Measurements from ENCODE around the gene MRPL44.

The MRPL44 gene

DNA sequence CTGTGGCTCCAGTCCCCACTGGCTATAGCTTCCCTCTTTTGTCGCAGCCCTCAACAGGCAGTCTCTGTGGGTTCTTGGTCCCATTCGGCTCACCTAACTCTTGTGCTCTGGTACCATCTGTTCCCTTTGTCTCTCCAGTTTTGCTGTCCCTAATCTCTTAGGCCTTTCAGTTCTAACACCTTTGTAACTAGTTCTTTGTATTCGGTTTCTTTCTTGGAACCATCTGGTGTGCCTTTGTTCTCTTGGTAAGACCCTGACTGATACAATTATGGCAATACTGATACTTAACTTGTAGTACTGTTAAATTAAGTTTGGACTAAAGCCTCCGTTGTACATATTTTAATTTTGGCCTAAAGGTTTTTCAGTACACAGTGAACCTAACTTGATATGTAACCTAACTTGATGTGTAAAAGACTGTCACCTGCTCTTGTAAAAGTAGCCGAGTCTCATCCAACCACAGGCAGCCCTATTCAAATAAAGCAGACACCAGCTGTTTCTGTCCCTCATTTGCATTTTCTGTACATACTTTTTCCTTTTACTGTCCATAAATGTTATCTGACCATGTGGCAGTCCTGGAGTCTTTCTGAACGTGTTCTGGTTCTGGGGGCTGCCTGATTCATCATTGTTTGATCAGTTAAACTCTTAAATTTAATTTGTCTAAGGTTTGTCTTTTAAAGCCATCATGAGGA, 4.8 kb upstream of the MRPL44 start:
- no peak for DNase-seq (ENCODE audit: low read depth)
- no peak overlapping the region for H3K4me3 ChIP-seq (ENCODE audit: control insufficient read depth, low read depth, low read length)
- TF ChIP-seq, protein P1, sequence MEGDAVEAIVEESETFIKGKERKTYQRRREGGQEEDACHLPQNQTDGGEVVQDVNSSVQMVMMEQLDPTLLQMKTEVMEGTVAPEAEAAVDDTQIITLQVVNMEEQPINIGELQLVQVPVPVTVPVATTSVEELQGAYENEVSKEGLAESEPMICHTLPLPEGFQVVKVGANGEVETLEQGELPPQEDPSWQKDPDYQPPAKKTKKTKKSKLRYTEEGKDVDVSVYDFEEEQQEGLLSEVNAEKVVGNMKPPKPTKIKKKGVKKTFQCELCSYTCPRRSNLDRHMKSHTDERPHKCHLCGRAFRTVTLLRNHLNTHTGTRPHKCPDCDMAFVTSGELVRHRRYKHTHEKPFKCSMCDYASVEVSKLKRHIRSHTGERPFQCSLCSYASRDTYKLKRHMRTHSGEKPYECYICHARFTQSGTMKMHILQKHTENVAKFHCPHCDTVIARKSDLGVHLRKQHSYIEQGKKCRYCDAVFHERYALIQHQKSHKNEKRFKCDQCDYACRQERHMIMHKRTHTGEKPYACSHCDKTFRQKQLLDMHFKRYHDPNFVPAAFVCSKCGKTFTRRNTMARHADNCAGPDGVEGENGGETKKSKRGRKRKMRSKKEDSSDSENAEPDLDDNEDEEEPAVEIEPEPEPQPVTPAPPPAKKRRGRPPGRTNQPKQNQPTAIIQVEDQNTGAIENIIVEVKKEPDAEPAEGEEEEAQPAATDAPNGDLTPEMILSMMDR (IDR thresholded peaks at IDR 0.05; ENCODE audit: control insufficient read depth, insufficient read depth, low read depth, low read length, missing control alignments) = no peak

DNA sequence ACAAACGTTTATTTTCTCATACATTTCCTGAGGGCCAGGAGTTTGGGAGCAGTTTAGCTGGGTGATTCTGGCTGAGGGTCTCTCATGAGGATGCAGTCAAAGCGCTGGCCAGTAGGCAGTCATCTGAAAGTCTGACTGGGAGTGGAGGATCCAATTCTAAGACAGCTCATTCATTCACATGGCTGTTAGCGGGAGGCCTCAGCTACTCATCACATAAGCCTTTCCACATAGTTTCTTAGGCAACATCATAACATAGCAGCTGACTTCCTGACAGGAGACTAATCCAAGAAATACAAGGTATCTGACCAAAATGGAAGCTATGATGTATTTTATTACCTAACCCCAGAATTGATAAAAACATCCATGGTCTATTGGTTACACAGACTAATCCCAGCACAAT, 2.9 kb upstream of the MRPL44 start:
- H3K4me3 ChIP-seq (ENCODE audit: control insufficient read depth, low read depth, low read length) = no peak overlapping the region
- peak; percentile 75 for DNase-seq (ENCODE audit: low read depth)
- TF ChIP-seq, protein P1 (IDR thresholded peaks at IDR 0.05; ENCODE audit: control insufficient read depth, insufficient read depth, low read depth, low read length, missing control alignments) = no peak

DNA sequence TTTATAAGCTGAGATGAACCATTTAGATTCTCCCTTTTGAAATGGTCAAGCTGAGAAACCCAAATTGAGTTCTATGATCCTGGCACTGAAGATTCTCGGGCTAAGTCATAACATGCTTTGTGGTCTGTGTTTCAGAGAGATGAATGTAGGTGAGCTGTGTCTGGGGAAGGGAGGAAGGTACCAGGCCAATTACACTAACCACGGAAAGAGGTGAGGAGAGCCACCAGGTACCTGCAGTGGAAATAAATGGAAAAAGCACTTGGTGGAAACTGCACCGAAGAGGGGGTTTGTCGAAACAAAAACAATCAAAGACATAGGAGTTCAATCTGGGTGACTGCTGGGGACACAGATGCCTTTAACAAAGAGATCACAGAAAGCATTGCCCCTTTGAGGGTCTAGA, 963 bp upstream of the MRPL44 start:
- DNase-seq (ENCODE audit: low read depth) = no peak
- TF ChIP-seq, protein P1 (IDR thresholded peaks at IDR 0.05; ENCODE audit: control insufficient read depth, insufficient read depth, low read depth, low read length, missing control alignments) = no peak
- H3K4me3 ChIP-seq (ENCODE audit: control insufficient read depth, low read depth, low read length) = no peak overlapping the region

DNA sequence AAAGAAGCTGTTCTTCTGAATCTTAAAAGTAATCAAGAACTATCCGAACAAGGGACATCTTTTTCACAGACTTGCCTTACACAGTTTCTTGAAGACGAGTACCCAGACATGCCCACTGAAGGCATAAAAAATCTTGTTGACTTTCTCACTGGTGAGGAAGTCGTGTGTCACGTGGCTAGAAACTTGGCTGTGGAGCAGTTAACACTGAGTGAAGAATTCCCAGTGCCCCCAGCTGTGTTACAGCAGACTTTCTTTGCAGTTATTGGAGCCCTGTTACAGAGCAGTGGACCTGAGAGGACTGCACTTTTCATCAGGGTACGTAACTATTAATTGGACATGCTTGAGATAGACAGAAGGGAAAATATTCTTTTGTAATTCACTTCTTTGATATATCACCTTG, 2.4 kb downstream of the MRPL44 start:
- H3K4me3 ChIP-seq (ENCODE audit: control insufficient read depth, low read depth, low read length) = no peak overlapping the region
- no peak for DNase-seq (ENCODE audit: low read depth)
- TF ChIP-seq, protein P1 (IDR thresholded peaks at IDR 0.05; ENCODE audit: control insufficient read depth, insufficient read depth, low read depth, low read length, missing control alignments) = no peak

DNA sequence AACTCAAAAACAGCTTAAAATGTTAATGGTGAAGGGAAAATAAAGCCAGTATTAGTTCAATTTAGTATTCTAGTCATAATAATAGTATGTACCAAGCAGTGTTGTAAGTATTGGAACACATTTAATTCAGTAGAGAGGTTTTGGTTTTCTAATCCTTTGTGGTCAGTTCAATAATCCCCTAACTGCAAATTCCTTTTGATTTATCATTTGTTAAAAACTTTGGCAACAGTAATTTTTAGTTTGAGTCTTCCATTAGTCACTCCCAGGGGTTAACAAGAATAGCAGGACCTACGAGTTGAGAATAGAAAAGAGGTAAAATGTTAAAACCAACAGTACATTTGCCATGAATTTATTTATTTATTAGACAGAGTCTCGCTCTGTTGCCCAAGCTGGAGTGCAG, 10.7 kb downstream of the MRPL44 start:
- TF ChIP-seq, protein P1 (IDR thresholded peaks at IDR 0.05; ENCODE audit: control insufficient read depth, insufficient read depth, low read depth, low read length, missing control alignments) = no peak
- H3K4me3 ChIP-seq (ENCODE audit: control insufficient read depth, low read depth, low read length) = no peak overlapping the region
- no peak for DNase-seq (ENCODE audit: low read depth)

DNA sequence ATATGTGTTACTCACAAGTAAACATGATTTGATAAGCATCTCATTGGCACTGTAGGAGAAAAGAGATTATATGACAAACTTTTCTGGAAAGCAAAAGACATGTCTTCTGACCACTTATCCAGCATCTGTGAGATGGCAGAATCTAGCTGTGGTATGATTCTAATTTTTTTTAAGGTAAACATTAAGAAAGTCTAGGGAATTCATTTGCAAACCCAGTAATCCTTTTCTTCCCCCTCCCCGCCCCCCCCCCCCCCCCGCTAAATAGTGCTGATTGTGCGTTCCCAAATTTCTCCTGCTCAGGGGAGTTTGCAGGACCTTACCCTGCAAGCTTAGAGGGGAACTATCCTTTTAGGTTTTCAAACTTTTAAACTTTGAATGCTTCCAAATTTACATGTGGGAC, 12.1 kb downstream of the MRPL44 start:
- TF ChIP-seq, protein P1 (IDR thresholded peaks at IDR 0.05; ENCODE audit: control insufficient read depth, insufficient read depth, low read depth, low read length, missing control alignments) = no peak
- H3K4me3 ChIP-seq (ENCODE audit: control insufficient read depth, low read depth, low read length) = no peak overlapping the region
- no peak for DNase-seq (ENCODE audit: low read depth)

Measured in AG09309 (cell line).